ENCODE measurements around the gene B3GALT5.

DNA sequence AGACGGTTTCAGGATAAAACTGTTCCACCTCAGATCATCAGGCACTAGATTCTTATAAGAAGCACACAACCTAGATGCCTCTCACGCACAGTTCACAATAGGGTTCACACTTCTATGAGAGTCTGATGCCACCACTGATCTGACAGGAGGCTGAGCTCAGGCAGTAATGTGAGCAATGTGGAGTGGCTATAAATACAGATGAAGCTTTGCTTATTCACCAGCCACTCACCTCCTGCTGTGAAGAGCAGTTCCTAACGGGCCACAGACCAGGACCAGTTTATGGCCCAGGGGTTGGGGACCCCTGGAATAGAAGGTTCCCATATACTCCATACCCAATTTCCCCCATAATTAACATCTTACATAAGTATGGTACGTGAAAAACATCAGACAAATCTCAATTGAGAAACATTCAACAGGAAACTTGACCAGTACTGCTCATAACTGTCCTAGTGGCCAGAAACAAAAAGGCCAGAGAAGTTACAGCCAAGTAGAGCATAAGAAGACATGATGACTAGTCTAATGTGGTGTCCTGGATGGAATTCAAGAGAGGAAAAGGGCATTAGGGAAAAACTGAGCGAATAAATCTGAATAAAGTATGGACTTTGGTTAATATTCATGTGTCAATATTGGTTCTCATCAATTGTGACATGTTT lies 107.5 kb downstream of the B3GALT5 start:
- TF ChIP-seq FOXP2 (optimal IDR thresholded peaks at IDR 0.05; ENCODE audit: borderline replicate concordance, extremely low read depth, extremely low read length, insufficient read depth) (no peak), POLR2AphosphoS5 (IDR thresholded peaks at IDR 0.05; ENCODE audit: low read depth, low read length) (no peak), SIN3A (IDR thresholded peaks at IDR 0.05; ENCODE audit: borderline replicate concordance, insufficient read depth, low read length) (no peak)
